HG02885 (cell line): ENCODE measurements around the gene C5orf63.
"Not testable (repeated sequence)": the region's sequence is repeated elsewhere in the genome, so short reads cannot be mapped to it uniquely, and the experiment has no call there.

Source experiments
- ATAC-seq: cut with Tn5 transposase; IDR thresholded peaks from one replicate; pipeline ENCODE4 v1.9.1; 2021; ENCODE audit warnings: mild to moderate bottlenecking; ENCODE audit not compliant: unreplicated experiment, poor library complexity

The C5orf63 gene

DNA sequence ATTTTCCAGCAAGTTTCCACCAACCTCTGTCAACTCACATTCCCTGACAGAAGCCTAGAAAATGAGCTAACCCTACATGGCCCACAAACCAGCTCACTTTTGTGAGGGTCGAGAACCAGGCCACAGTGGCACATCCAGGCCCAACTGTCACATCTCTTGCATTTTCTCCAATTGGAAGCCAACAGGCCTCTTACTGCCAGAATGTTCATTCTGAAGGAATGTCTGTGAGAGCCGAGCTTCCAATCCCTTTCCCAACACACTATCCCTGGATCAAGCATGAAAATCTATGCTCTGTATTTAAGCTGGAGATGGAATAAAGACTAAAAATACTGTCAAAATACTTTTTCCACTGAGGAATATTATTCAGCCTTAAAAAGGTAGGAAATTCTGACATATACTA, 62.9 kb downstream of the C5orf63 start:
- ATAC-seq = no peak

GRCh38 chr5:127009784-127010183, 63.5 kb downstream of the C5orf63 start:
- ATAC-seq = no peak

- ATAC-seq = no peak
These were observed 64.9 kb downstream of the C5orf63 start for GRCh38 chr5:127008300-127008975.

DNA sequence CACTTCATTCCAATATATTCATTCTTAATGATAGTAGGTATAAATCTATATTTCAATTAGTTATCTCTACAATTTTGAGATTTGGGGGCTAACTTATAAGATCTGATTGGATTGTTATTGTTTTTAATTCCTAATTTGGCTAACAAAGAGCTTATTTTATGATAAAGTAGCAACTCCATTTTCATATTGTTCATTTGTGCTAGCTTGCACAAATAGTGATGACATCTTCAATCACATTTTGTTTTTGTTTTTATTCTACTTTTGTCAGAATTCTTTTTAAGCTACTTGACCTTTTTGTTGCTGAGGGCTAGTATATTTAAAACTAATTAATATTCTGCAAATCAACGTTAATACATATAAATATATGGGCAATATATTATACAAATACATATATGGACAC, 65.8 kb downstream of the C5orf63 start:
- no peak for ATAC-seq

- no peak for ATAC-seq
These were observed 66.6 kb downstream of the C5orf63 start for GRCh38 chr5:127006744-127007143.

DNA sequence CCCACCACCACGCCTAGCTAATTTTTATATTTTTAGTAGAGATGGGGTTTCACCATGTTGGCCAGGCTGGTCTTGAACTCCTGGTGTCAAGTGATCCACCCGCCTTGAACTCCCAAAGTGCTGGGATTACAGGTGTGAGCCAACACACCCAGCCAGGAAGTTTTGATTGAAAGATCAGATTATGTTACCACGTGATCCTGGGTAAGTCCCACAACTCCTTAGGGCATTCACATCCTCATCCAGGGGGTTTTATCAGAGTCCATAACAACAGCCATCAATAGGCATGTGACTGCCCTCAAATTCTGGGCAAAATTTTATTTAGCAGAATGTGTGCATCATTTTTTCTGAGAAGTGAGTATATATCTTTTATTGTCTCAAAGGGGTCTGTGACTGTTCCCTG, 68.0 kb downstream of the C5orf63 start:
- ATAC-seq = not testable (repeated sequence)

DNA sequence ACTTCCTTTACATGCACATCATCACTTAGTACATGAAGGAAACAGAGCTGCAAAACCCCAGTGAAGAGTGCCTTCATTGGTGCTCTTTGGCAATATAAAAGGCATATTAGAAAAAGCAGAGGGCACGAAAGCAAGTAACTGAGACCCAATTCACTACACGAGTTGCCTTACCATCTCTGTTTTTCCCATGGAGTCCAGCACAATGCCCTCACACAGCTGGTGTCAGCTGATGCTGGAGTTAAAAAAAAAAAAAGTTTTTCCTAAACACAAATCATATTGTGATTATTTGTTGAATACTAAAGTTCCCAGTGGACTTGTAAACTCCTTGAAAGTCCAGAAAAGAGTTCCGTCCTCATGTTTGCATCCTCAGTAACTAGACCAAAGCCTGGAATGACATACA, 68.6 kb downstream of the C5orf63 start:
- no peak for ATAC-seq

- ATAC-seq = no peak
These were observed 69.4 kb downstream of the C5orf63 start for GRCh38 chr5:127003798-127004495.

DNA sequence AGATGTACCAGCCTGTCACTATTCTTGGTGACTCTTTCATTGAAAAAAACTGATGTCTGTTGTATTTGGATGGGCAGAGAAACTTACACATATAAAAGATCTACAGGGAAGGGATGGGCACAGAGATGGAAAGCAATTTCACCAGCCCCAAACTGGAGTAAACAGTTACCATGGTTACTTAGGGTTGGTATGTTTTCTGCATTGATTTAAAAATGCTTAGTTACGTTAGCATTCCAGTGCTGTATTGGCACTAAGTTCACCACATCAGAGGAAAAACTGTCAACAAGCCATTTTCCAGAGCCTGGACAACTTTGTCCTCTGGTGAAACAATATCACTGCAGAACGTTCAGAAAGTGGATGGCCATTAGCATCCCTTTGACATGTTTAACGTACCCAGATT, 70.9 kb downstream of the C5orf63 start:
- no peak for ATAC-seq

- no peak for ATAC-seq
These were observed 71.5 kb downstream of the C5orf63 start for GRCh38 chr5:127001621-127002296.
